CD4-positive, alpha-beta T cell (primary cell): ENCODE results near the gene CACNB3. TPM values are rescaled to one million over a fixed set of nuclear protein-coding genes. Genes with fewer than 3 reads are reported as not detected.

Experiments used
- ATAC-seq: fragments of 200-7000 bp; cut with Tn5 transposase; one replicate; pipeline ENCODE4 v1.10.0; 2022; ENCODE audit warnings: mild to moderate bottlenecking; ENCODE audit not compliant: poor library complexity
- CTCF ChIA-PET: fragments of 350-600 bp; sonication (Branson Sonifier 250); formaldehyde crosslinking; loops from one replicate; lab custom pipeline; 2021; ENCODE audit warnings: antibody characterized with exemption, inconsistent platforms; lab: Charles Lee
- POLR2A ChIA-PET: fragments of 350-600 bp; sonication (Branson Sonifier 250); formaldehyde crosslinking; loops from one replicate; lab custom pipeline; 2021; ENCODE audit warnings: antibody characterized with exemption, inconsistent platforms; lab: Charles Lee
- DNase-seq, 14 experiments: peaks; one replicate each; pipeline ENCODE4 v3.0.0-alpha.2; 2013 to 2020; ENCODE audit warnings: mixed read lengths in 2 of 14
- H3K27ac ChIP-seq, 2 donors: one replicate each; pipeline versions ENCODE4 v1.5.1 to v1.7.0; 2013; ENCODE audit warnings: low read length in 2 of 2, low read depth in 1 of 2, mild to moderate bottlenecking in 1 of 2
- H3K27me3 ChIP-seq, 2 experiments: 1 replicate in 1 of 2; 2 replicates in 1 of 2; pipeline versions ENCODE4 v1.6.1 to v1.7.0; 2013; ENCODE audit warnings: low read length in 2 of 2, control low read depth in 1 of 2, mild to moderate bottlenecking in 1 of 2, moderate library complexity in 1 of 2; ENCODE audit not compliant: insufficient read depth in 2 of 2, control insufficient read depth in 1 of 2
- H3K36me3 ChIP-seq: one replicate; pipeline ENCODE4 v1.6.1; 2013; ENCODE audit warnings: low read length, control low read depth; ENCODE audit not compliant: insufficient read depth
- H3K4me1 ChIP-seq: one replicate; pipeline ENCODE4 v1.6.1; 2013; ENCODE audit warnings: low read length, control low read depth; ENCODE audit not compliant: insufficient read depth
- H3K4me3 ChIP-seq: one replicate; pipeline ENCODE4 v1.5.1; 2013; ENCODE audit warnings: mild to moderate bottlenecking, low read length, moderate library complexity
- H3K9me3 ChIP-seq, 2 experiments: 1 replicate in 1 of 2; 2 replicates in 1 of 2; pipeline versions ENCODE4 v1.6.1 to v1.7.0; 2013; ENCODE audit warnings: low read length in 2 of 2, mild to moderate bottlenecking in 2 of 2, control low read depth in 1 of 2, moderate library complexity in 1 of 2; ENCODE audit not compliant: control insufficient read depth in 1 of 2, insufficient read depth in 1 of 2
- H3K27ac Mint-ChIP-seq: one replicate; pipeline ENCODE4 v1.8.0; 2020; ENCODE audit warnings: mixed read lengths
- H3K27me3 Mint-ChIP-seq: one replicate; pipeline ENCODE4 v1.8.0; 2021; ENCODE audit warnings: mixed read lengths
- H3K36me3 Mint-ChIP-seq: one replicate; pipeline ENCODE4 v1.8.0; 2021; ENCODE audit warnings: low read depth, mixed read lengths
- H3K4me1 Mint-ChIP-seq: one replicate; pipeline ENCODE4 v1.8.0; 2021; ENCODE audit warnings: low read depth, mixed read lengths
- H3K4me3 Mint-ChIP-seq: one replicate; pipeline ENCODE4 v1.8.0; 2020; ENCODE audit warnings: mild to moderate bottlenecking, mixed read lengths
- H3K9me3 Mint-ChIP-seq: one replicate; pipeline ENCODE4 v1.8.0; 2020; ENCODE audit warnings: mixed read lengths
- CTCF ChIP-seq: fragments of 200-600 bp; IDR thresholded peaks from one replicate; pipeline ENCODE4 v1.8.0; 2022; ENCODE audit warnings: antibody characterized with exemption, mild to moderate bottlenecking
- intact Hi-C, 2 experiments: fragments of 100-400 bp; cut with DNase I in 1 of 2; cut with micrococcal nuclease in 1 of 2; formaldehyde crosslinking; loops; one replicate each; pipeline versions ENCODE4 v1.15.1 to v1.9.0; 2023 to 2025; cut with DNase I, micrococcal nuclease
- total RNA-seq, 174 experiments: library from RNA in 2 of 174; stranded (reverse) in 2 of 174; gene quantifications; one replicate each; pipeline ENCODE4 v1.2.3 and lab custom pipeline; 2021 to 2026

CACNB3 gene
- total RNA-seq, 2 experiments from 2014 or later, result 3.9 to 5.7 TPM

- H3K27ac ChIP-seq, result no peak within 1 kb of the TSS
- no peaks in the 10 kb centered on the region for H3K9me3 ChIP-seq
- DNase-seq (peak in 1 of 14 experiments; percentile 9), ATAC-seq (no peak)
- Mint-ChIP-seq H3K9me3 (no peaks in the 10 kb centered on the region), H3K36me3 (no peaks in the 10 kb centered on the region), H3K4me3 (peak within 1 kb of the TSS; percentile 77), H3K27me3 (peaks cover 56% of the 10 kb centered on the region), H3K4me1 (peaks cover 4% of the 10 kb centered on the region), H3K27ac (no peak within 1 kb of the TSS)
- POLR2A ChIA-PET, result interaction anchor here (0.6 kb wide), 1 partner anchor 26 kb away, joined by 5 read pairs; no protein-coding TSS in a partner anchor
- CTCF ChIA-PET, result interaction anchor here (0.7 kb wide), 1 partner anchor 36 kb away, joined by 4 read pairs; no protein-coding TSS in a partner anchor
- H3K4me3 ChIP-seq, result peak within 1 kb of the TSS; percentile 43
- H3K4me1 ChIP-seq, result peaks cover 16% of the 10 kb centered on the region
- no peaks in the 10 kb centered on the region for H3K36me3 ChIP-seq
- intact Hi-C loops, result no loop called here
- TF ChIP-seq CTCF, result no peak
- H3K27me3 ChIP-seq, result peaks cover 33 to 34% of the 10 kb centered on the region in 2 experiments
These were observed 29.2 kb upstream of the CACNB3 start, which contains the start of gene ADCY6 for GRCh38 chr12:48788854-48789775. TSS of gene ADCY6 (minus strand) at chr12:48789089. CDS start at chr12:48783434, 5,655 bp downstream.

GRCh38 chr12:48789858-48790326 lies 28.4 kb upstream of the CACNB3 start:
- Histone ChIP-seq H3K4me3 (no peak overlapping the region), H3K27ac (no peak overlapping the region), H3K9me3 (no peaks in the 10 kb centered on the region), H3K36me3 (no peaks in the 10 kb centered on the region), H3K4me1 (peaks cover 16% of the 10 kb centered on the region), H3K27me3 (peaks cover 32 to 34% of the 10 kb centered on the region in 2 experiments)
- H3K4me3 Mint-ChIP-seq, result peak overlapping the region; percentile 54
- no peaks in the 10 kb centered on the region for H3K36me3 Mint-ChIP-seq
- intact Hi-C loops, result loop anchor here in 1 of 2 experiments (10.0 kb wide), 1 partner anchor 245 kb away; no protein-coding TSS in a partner anchor
- ChIA-PET POLR2A (interaction anchor here (0.5 kb wide), 1 partner anchor 108 kb away, joined by 3 read pairs; the partner anchor contains the start of gene KANSL2), CTCF (no interaction called here)
- H3K27me3 Mint-ChIP-seq, result peaks cover 55% of the 10 kb centered on the region
- H3K4me1 Mint-ChIP-seq, result peaks cover 4% of the 10 kb centered on the region
- H3K9me3 Mint-ChIP-seq, result no peaks in the 10 kb centered on the region
- no peak for TF ChIP-seq CTCF
- no peak for ATAC-seq
- no peak for DNase-seq
- H3K27ac Mint-ChIP-seq, result no peak overlapping the region

GRCh38 chr12:48793696-48794095 lies 24.6 kb upstream of the CACNB3 start:
- peaks cover 10 to 15% of the 10 kb centered on the region in 2 experiments for H3K27me3 ChIP-seq
- H3K27ac ChIP-seq, result no peak overlapping the region
- Mint-ChIP-seq H3K9me3 (no peaks in the 10 kb centered on the region), H3K27me3 (peaks cover 20% of the 10 kb centered on the region), H3K36me3 (no peaks in the 10 kb centered on the region), H3K27ac (no peak overlapping the region), H3K4me1 (peaks cover 4% of the 10 kb centered on the region), H3K4me3 (no peak overlapping the region)
- ChIA-PET POLR2A (no interaction called here), CTCF (interaction anchor here (5.1 kb wide), 1 partner anchor 41 kb away, joined by 53 read pairs; no protein-coding TSS in a partner anchor)
- H3K36me3 ChIP-seq, result no peaks in the 10 kb centered on the region
- peaks cover 16% of the 10 kb centered on the region for H3K4me1 ChIP-seq
- intact Hi-C loops, result loop anchor here in 1 of 2 experiments (10.0 kb wide), 1 partner anchor 249 kb away; no protein-coding TSS in a partner anchor
- TF ChIP-seq CTCF, result no peak
- ATAC-seq (no peak), DNase-seq (no peak)
- no peak overlapping the region for H3K4me3 ChIP-seq
- no peaks in the 10 kb centered on the region for H3K9me3 ChIP-seq
